GM12891 (cell line): ENCODE data around the gene STYXL1.

ENCODE experiments used
- POLR2A ChIP-seq: IDR thresholded peaks from 2 replicates; pipeline ENCODE4 v1.6.1; 2011; ENCODE audit warnings: low read depth, low read length, control low read depth
- SPI1 ChIP-seq: IDR thresholded peaks from 2 replicates; pipeline ENCODE4 v1.6.1; 2011; ENCODE audit warnings: low read depth, low read length, control low read depth

GRCh38 chr7:75971961-75972763 is 75.6 kb downstream of the STYXL1 start:
- TF ChIP-seq SPI1: no peak
- no peak for TF ChIP-seq POLR2A
